HepG2 (cell line): ENCODE measurements around the gene AGAP3. TPM values are rescaled to one million over a fixed set of nuclear protein-coding genes. Genes with fewer than 3 reads are reported as not detected.

Source experiments
- ATAC-seq: fragments of 200-7000 bp; cut with Tn5 transposase; 3 replicates; pipeline ENCODE4 v1.9.1; 2020; ENCODE audit warnings: mild to moderate bottlenecking, moderate library complexity
- BruUV-seq: library from RNA; stranded (reverse); fragments of 400-500 nt; replicated peaks from 2 replicates; lab custom pipeline; 2021; lab: Mats Ljungman, UMichigan
- CTCF ChIA-PET: fragments of 300-600 bp; formaldehyde crosslinking; extraction: SDS; loops from one replicate; lab custom pipeline; 2021; ENCODE audit warnings: low total read pairs, inconsistent platforms, low intra/inter-chr PET ratio; lab: Yijun Ruan, JAX
- POLR2A ChIA-PET: fragments of 350-600 bp; sonication (Branson Sonifier 250); formaldehyde crosslinking; loops from one replicate; lab custom pipeline; 2020; ENCODE audit warnings: antibody characterized with exemption, inconsistent platforms; lab: Yijun Ruan, JAX
- DNase-seq: peaks from one replicate; pipeline ENCODE4 v3.0.0-alpha.2; 2015; ENCODE audit warnings: low spot score
- FAIRE-seq: peaks from 3 replicates; lab custom pipeline; 2011; peaks lifted over from hg19 to GRCh38; lab: Jason Lieb, UNC
- H2AFZ ChIP-seq: one replicate; pipeline ENCODE4 v1.6.1; 2011; ENCODE audit warnings: low read length, inconsistent platforms
- H3K27ac ChIP-seq: fragments of 300-600 bp; 3 replicates; pipeline ENCODE4 v1.8.0; 2011; ENCODE audit warnings: mixed run types, mild to moderate bottlenecking, mixed read lengths, low read length, inconsistent platforms; ENCODE audit not compliant: insufficient read depth; ENCODE audit errors: extremely low read length
- H3K27me3 ChIP-seq, 2 experiments: fragments of 200-600 bp in 1 of 2; 2 replicates in 1 of 2; 3 replicates in 1 of 2; pipeline versions ENCODE4 v1.6.0 to v1.8.0; 2011; ENCODE audit warnings: low read length in 2 of 2, mild to moderate bottlenecking in 2 of 2, moderate library complexity in 2 of 2, inconsistent platforms in 1 of 2; ENCODE audit not compliant: insufficient read depth in 2 of 2, control insufficient read depth in 1 of 2
- H3K36me3 ChIP-seq, 2 experiments: fragments of 200-600 bp in 1 of 2; replicated peaks in 1 of 2; 2 replicates in 1 of 2; 3 replicates in 1 of 2; pipeline versions ENCODE4 v1.5.1 to v1.8.0; 2011; ENCODE audit warnings: low read length in 2 of 2, inconsistent platforms in 1 of 2; ENCODE audit not compliant: insufficient read depth in 2 of 2, control insufficient read depth in 1 of 2
- H3K4me1 ChIP-seq: 2 replicates; pipeline ENCODE4 v1.5.1; 2012; ENCODE audit warnings: low read length, inconsistent platforms; ENCODE audit not compliant: insufficient read depth
- H3K4me2 ChIP-seq: 2 replicates; pipeline ENCODE4 v1.6.0; 2011; ENCODE audit warnings: low read depth, low read length, inconsistent platforms
- H3K4me3 ChIP-seq, 3 experiments: fragments of 200-600 bp in 1 of 3; sonication (generic), shearing (Covaris generic) in 1 of 3; replicated peaks in 1 of 3; 2 replicates each; pipeline ENCODE4 v1.5.1; 2011 to 2016; ENCODE audit warnings: low read length in 3 of 3, inconsistent platforms in 2 of 3, low read depth in 2 of 3, mild to moderate bottlenecking in 2 of 3, control low read depth in 1 of 3, mixed read lengths in 1 of 3; ENCODE audit not compliant: insufficient read depth in 1 of 3
- H3K79me2 ChIP-seq: one replicate; pipeline ENCODE4 v1.6.1; 2011; ENCODE audit warnings: low read length, inconsistent platforms; ENCODE audit not compliant: insufficient read depth
- H3K9ac ChIP-seq: 2 replicates; pipeline ENCODE4 v1.6.0; 2011; ENCODE audit warnings: mild to moderate bottlenecking, low read depth, low read length, inconsistent platforms; ENCODE audit not compliant: insufficient read depth
- H3K9me3 ChIP-seq: 2 replicates; pipeline ENCODE4 v1.5.1; 2012; ENCODE audit warnings: mild to moderate bottlenecking, low read length
- H4K20me1 ChIP-seq: 2 replicates; pipeline ENCODE4 v1.6.0; 2011; ENCODE audit warnings: inconsistent platforms, mild to moderate bottlenecking, low read length, moderate library complexity; ENCODE audit not compliant: insufficient read depth
- DPF2 ChIP-seq: sonication (generic); formaldehyde crosslinking; IDR thresholded peaks from 2 replicates; pipeline ENCODE4 v1.4.0; 2020; ENCODE audit warnings: mild to moderate bottlenecking, low read depth, missing genetic modification reagents, borderline replicate concordance
- KIAA2018 ChIP-seq: sonication (generic); formaldehyde crosslinking; IDR thresholded peaks from 2 replicates; pipeline ENCODE4 v1.5.0; 2020; ENCODE audit warnings: mild to moderate bottlenecking, missing genetic modification reagents, borderline replicate concordance
- KLF16 ChIP-seq, 2 experiments: sonication (generic) in 1 of 2; formaldehyde crosslinking in 1 of 2; IDR thresholded peaks; 2 replicates each; pipeline versions ENCODE4 v1.6.1 to v1.8.0; 2016 to 2023; ENCODE audit warnings: missing genetic modification reagents in 2 of 2, missing compliant biosample characterization in 1 of 2
- MED8 ChIP-seq: sonication (generic); formaldehyde crosslinking; IDR thresholded peaks from 2 replicates; pipeline ENCODE4 v1.8.1; 2023; ENCODE audit warnings: mild to moderate bottlenecking, missing genetic modification reagents; ENCODE audit not compliant: insufficient replicate concordance
- PLRG1 ChIP-seq: fragments of 450-650 bp; conservative IDR thresholded peaks from 2 replicates; pipeline ENCODE4 v1.6.1; 2016
- SMAD9 ChIP-seq: sonication (generic); formaldehyde crosslinking; IDR thresholded peaks from 2 replicates; pipeline ENCODE4 v1.5.1; 2020; ENCODE audit warnings: mild to moderate bottlenecking, missing genetic modification reagents
- SOX5 ChIP-seq: IDR thresholded peaks from 2 replicates; pipeline ENCODE4 v1.6.1; 2016; ENCODE audit warnings: borderline replicate concordance
- TOPORS ChIP-seq: sonication (generic); formaldehyde crosslinking; IDR thresholded peaks from 2 replicates; pipeline ENCODE4 v1.8.0; 2023; ENCODE audit warnings: mild to moderate bottlenecking, missing genetic modification reagents
- ZBTB10 ChIP-seq: sonication (generic); formaldehyde crosslinking; IDR thresholded peaks from 2 replicates; pipeline ENCODE4 v1.4.0; 2020; ENCODE audit warnings: missing genetic modification reagents, borderline replicate concordance
- ZEB1 ChIP-seq: IDR thresholded peaks from 2 replicates; pipeline ENCODE4 v1.6.1; 2012; ENCODE audit warnings: mild to moderate bottlenecking, low read depth, inconsistent platforms; ENCODE audit not compliant: insufficient replicate concordance
- ZIK1 ChIP-seq: sonication (generic); formaldehyde crosslinking; IDR thresholded peaks from 2 replicates; pipeline ENCODE4 v1.5.0; 2020; ENCODE audit warnings: mild to moderate bottlenecking, low read depth, missing genetic modification reagents, borderline replicate concordance
- WGBS: methylation state at CpG from one replicate; pipeline ENCODE4 v1.1.6; 2017; ENCODE audit warnings: low lambda C conversion rate; 5-methylcytosine and 5-hydroxymethylcytosine counted together
- in situ Hi-C: cut with HindIII; loops from 2 replicates; pipeline ENCODE4 v1.10.0; 2017; ENCODE audit warnings: low pct_unique_long_range_greater_than_20kb; ENCODE audit not compliant: extremely low pct_ligation_motif_present
- intact Hi-C: fragments of 100-400 bp; cut with micrococcal nuclease; formaldehyde crosslinking; loops from one replicate; pipeline ENCODE4 v1.10.0; 2022; ENCODE audit not compliant: unreplicated experiment
- polyA plus RNA-seq, 8 experiments: library from polyadenylated mRNA; depleted of rRNA in 3 of 8; stranded (reverse) in 7 of 8; unstranded in 1 of 8; fragments of >200 nt; fragmentation: Illumina TruSeq in 4 of 8; extraction: Trizol in 4 of 8; gene quantifications; 2 replicates each; pipeline versions ENCODE4 v1.2.1 to v1.2.3, GENCODE V29; 2011 to 2016; ENCODE audit warnings: low read depth in 4 of 8, missing spikeins in 1 of 8, mixed read lengths in 1 of 8; ENCODE audit not compliant: insufficient read depth in 1 of 8
- total RNA-seq, 5 experiments: library from RNA; depleted of rRNA; stranded (reverse); fragments of >200 nt; fragmentation: Illumina TruSeq; extraction: Trizol; gene quantifications; 2 replicates each; pipeline ENCODE4 v1.2.3, GENCODE V29; 2016; ENCODE audit warnings: low read depth in 1 of 5

AGAP3 gene
- total and polyA plus RNA-seq, 2 of the 13 experiments (the other 11 are each of a cell fraction or from before 2014, with no cell fraction given): 31.3 to 61.4 TPM

- Histone ChIP-seq H3K4me3 (no peak overlapping the region), H4K20me1 (no peaks in the 10 kb centered on the region), H3K36me3 (peaks cover 9 to 10% of the 10 kb centered on the region in 2 experiments; a peak in 4 of 5 replicates), H3K27me3 (peaks cover 2 to 22% of the 10 kb centered on the region in 2 experiments; a peak in 3 of 5 replicates), H3K4me2 (no peak overlapping the region), H2AFZ (no peak overlapping the region), H3K79me2 (no peaks in the 10 kb centered on the region), H3K9ac (no peak overlapping the region), H3K27ac (no peak overlapping the region), H3K9me3 (no peaks in the 10 kb centered on the region), H3K4me1 (no peaks in the 10 kb centered on the region)
- POLR2A ChIA-PET: no interaction called here
- WGBS: 77% methylated on average over 3 of the region's 3 CpGs
- no TSS peak for BruUV-seq
- in situ Hi-C loops: no loop called here
- intact Hi-C loops: no loop called here
- CTCF ChIA-PET: no interaction called here
- ATAC-seq (no peak), DNase-seq (no peak), FAIRE-seq (no peak)
- TF ChIP-seq ZIK1 (no peak), MED8 (no peak), ZEB1 (no peak), ZBTB10 (CRISPR knock-in tag) (no peak), KLF16 (CRISPR knock-in tag; IDR thresholded peaks at IDR 0.05) (no peak), TOPORS (CRISPR knock-in tag) (no peak), KIAA2018 (CRISPR knock-in tag) (no peak), SMAD9 (CRISPR knock-in tag) (no peak), PLRG1 (no peak), DPF2 (no peak), SOX5 (no peak)
Observed at GRCh38 chr7:151146761-151147160, 60.5 kb downstream of the AGAP3 start.
